Measurements from ENCODE around the gene GALNT1.

The GALNT1 gene

DNA sequence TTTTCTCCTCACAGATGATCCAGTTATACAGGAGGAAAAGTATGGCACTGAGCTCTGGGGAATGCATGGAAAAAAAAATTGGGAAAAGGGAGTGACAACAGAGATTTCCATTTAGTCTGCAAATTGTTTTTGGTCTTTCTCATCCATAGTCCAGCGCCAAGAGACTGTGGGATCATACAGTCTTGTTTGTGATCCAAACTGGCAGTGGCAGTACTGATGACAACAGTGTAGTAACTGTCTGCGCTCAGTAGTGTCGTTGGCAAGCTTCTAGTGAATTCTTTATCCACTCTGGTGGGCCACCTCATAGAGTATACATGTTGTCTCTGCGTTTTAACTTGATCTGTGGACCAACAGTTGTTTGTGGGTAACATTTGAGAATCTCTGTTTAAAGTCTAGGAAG lies 37.9 kb downstream of the GALNT1 start:
- no peak for DNase-seq

DNA sequence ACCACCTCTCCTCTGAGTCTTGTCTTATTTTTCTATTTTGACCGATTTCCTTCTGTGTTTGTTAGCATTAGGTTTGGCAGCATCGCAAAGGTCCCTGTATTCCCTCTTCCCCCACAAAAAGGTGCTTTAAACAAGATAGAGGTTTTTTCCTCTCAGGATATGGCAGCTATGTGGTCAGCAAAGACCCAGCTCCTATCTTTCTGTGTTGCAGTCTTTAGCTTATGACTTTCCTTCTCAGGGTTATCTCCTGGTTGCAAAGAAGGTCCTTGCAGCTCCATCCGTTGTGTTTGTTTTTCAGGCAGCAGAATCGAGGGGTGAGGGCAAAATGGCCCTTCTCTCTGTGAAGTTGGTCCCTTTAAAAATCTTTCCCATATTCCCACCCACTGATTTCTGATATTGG lies 38.4 kb downstream of the GALNT1 start:
- no peak for DNase-seq

DNA sequence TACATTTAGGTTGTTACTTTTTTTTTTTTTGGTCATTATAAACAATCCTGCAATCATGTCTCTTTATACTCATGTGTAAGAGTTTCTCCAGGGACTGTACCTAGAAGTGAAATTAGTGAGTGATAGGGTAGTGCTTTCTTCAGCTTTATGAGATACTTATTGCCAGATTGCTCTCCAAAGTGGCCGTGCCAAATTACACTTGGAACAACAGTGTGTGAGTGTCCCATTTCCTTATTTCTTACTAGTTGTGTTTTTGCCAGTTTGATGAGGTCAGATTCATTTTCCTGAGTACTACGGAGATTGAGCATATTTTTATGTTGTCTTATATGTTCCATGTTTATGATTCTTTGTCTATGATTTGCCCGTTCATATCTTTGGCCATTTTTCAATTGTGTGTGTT lies 39.2 kb downstream of the GALNT1 start:
- no peak for DNase-seq

DNA sequence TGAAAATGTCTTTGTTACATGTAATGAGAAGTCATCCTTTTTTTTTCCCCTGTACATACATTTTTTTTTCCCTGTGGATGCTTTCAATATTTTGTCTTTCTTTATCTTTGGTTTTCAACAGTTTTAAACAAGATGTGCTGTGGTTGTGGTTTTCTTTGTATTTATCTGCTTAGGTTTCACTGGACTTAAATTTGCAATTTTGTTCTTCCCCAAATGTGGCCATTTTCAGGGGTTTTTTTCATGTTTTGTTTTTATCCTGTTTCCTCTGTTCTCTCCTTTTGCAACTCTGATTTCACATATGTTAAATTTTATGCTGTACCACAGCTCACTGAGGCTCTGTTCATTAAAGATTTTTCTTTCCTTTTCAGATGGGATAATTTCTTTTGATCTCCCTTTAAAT lies 41.7 kb downstream of the GALNT1 start:
- DNase-seq, result no peak

DNA sequence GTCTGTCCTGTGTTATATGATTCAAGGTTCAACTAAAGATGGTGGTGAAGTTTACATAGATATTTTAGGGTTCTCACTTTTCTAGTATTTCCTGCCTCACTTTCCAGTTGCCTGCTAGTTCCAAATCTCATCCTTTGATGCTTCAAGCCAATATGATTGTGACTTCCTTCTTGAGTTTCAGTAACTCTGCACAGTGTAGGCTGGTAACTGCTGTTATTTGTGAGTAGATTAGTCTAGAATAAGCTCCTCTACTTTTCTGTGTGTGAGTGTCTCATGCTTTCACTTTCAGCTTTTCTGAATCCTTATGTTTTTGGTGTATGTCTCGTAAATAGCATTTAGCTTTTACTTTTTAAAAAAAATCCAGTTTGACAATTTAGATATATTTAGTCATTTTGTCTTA lies 42.6 kb downstream of the GALNT1 start:
- DNase-seq, result no peak

DNA sequence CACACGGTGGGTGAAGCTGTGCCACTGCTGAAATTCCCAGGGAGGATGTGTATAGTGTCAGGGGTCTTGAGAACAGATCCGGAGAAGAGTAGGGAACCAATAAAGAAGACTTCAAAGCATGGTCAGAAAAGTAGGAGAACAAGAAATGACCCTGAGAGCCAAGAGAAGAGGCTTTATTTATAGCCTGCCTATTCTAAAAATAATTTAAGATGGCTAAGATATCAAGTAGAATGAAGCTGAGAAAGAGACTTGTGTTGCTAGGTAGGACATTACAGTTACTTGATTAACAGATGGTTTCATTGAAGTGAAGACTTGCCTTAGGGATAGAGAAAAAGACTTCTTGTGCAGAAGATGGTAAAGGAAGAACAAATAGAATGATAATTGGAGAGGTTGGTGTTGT lies 43.7 kb downstream of the GALNT1 start:
- DNase-seq, result no peak

DNA sequence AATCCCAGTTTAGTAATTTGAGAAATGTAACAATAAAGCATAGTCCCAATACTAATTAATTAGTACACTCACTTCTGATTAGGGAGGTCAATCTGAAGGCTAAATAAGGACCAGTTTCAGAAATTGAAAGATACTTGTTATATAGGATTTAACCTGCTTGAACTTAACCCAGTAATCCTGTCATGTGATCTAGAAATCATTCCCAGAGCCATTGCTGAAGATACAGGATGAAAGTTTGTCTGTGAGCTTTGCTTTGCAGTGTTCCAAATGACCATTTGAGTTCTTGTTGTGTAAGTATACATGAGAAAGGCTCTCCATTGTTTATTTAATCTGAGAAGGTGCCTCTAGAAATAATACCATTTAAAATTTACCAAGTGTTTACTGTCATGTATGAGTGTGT lies 52.2 kb downstream of the GALNT1 start:
- DNase-seq, result no peak

DNA sequence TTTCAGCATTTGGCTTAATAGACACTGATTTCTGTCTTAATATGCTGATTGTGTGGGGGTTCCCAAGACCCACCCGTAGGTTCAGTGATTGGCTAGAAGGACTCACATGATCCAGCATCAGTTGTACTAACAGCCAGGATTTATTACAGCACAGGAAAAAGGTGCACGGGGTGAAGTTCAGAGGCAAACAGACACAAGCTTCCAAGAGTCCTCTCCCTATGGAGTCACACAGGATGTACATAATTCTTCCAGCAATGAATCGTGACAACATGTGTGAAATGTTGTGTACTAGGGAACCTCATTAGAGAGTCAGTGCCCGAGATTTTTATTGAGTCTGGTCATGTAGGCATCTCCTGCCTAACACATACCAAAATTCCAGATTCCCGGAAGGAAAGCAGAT lies 52.8 kb downstream of the GALNT1 start:
- no peak for DNase-seq

DNA sequence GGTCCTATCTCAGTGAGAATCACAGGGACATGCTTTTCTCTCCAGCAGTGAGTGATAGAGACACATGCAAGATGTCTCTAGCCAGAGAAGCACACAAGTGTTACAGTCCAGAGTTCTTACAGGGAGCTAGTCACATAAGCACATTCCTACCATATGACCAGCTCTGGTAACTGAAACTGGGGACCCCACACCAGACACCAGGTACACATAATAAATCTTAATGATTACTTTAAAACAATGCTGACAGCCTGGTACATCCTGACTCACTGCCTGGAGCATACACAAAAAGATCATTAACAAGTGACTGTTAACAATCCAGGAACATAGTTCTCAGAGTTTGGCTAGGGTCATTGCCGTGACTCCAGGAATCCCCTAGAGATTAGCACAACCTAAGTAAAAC lies 53.6 kb downstream of the GALNT1 start:
- peak; percentile 22 for DNase-seq

DNA sequence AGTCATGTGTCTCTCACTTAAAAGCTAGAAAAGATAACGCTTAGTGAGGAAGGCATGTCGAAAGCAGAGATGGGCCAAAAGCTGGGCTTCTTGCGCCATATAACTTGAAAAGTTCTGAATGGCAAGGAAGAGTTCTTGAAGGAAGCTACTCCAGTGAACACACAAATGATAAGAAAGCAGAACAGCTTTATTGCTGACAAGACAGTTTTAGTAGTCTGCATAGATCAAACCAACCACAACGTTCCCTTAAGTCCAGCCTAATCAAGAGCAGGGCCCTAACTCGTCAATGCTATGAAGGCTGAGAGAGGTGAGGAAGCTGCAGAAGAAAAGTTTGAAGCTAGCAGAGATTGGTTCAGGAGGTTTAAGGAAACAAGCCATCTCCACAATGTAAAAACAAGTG lies 55.7 kb downstream of the GALNT1 start:
- DNase-seq, result no peak

DNA sequence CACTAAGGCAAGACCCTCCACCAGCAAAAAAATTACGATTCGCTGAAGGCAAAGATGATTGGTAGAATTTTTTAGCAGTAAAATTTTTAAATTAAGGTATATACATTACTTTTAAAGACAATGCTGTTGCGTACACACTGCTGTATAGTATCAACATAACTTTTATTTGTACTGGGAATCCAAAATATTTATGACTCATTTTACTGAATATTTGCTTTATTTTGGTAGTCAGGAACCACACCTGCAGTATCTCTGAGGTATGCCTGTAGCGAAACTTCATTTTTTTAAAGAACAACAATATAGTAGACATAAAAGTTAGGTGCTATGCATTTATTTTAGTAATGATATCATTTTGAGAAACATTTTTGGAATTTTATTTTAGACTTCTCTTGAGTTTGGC lies 57.8 kb downstream of the GALNT1 start:
- no peak for DNase-seq

DNA sequence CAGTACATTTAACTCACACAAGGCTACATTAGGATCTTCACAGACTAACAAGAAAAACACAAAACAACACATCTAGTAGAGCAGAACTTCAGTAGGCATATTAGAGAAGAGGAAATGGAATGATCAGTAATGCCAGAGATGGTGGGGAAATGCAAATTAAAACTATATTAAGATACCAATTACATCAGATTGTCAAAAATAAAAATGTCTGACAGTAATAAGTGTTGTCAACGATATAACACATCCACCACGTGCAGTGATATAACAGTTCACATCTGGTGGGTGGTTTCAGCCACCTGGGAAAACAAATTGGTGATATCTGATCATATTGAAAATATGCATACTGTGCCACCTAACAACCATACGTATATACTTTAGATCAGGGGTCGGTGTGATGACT lies 59.9 kb downstream of the GALNT1 start:
- no peak for DNase-seq

DNA sequence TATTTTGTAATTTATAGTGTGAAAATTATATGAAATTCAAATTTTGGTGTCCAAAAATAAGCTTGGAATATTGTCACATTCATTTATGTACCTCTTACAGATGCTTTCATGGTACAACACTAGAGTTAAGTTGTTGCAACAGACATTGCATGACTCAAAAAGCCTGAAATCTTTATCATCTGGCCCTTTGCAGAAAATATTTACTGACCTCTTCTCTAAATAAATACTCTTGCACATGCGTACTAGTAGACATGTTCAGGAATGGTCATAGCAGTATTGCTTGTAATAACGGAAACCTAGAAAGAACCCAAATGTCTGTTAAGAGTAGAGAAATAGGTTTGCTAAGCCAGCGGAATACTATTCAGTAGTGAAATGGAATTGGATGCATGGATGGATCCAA lies 60.4 kb downstream of the GALNT1 start:
- DNase-seq, result no peak

DNA sequence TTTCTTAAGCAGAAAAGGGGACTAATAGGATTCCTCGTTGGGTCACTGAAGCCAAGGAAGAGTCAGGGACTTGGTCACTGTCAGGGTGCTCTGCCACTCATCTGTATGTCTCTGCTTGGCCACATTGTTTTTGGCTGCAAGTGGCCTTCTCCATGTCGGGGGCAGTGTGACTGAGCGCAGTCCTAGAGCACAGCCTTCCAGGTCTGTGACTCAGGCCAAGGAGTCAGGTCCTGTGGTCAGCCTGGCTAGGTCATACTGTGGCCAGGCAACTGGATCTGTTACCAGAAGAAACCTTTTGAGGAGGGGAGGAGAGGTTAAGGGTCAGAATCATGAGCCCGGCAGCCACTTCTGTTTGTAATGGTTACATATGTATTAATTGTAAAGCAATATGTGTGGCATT lies 61.3 kb downstream of the GALNT1 start:
- DNase-seq, result no peak

DNA sequence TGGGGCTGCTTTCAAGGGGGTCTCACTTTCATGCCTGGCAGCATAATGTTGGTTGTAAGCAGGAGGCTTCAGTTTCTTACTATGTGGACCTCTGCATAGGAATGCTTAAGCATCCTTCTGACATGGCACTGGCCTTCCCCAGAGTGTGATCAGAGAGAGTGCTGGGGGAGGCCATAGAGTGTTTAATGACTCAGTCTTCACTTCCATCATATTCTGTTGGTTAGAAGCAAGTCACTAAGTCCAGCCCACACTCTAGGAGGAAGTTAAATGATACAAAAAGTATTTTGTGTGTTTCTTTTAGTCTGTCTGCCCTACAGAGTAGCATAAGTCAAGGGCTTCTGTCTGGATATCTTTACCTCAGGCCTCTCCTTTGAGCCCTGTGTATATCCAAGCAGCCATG lies 64.9 kb downstream of the GALNT1 start:
- no peak for DNase-seq

DNA sequence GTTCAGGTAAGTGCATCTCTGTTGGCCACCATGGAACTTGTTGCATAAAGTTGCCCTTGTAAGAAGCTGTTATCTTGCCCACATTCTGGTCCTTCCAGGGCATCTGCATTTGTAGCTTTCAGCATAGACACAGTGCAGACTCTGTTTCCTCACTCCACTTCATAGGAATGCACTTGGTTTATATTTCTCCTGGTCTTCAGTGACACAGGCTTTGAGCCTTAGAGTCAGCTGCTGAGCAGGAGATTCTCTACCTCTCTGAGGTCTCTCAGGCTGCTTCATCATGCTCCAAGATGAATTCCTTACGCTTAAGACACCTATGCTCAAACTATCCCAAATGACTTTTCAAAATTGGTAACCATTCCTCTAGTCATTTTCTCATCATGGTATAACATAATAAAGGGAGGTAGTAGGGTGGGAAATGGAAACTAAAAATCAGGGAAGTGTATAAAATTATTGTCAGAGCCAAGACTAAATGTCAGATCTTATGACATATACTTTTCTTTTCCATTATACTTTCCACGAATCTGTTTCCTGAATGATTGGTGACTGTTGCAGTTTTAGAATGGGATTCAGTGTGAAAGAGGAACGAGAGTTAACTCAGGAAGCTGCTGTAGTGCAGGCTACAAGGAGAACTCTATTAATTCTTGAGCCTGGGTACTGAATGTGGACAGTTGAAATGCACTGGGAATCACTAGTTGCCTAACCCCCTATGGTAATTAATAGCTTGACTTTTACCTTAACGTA lies 72.0 kb downstream of the GALNT1 start:
- DNase-seq, result no peak

DNA sequence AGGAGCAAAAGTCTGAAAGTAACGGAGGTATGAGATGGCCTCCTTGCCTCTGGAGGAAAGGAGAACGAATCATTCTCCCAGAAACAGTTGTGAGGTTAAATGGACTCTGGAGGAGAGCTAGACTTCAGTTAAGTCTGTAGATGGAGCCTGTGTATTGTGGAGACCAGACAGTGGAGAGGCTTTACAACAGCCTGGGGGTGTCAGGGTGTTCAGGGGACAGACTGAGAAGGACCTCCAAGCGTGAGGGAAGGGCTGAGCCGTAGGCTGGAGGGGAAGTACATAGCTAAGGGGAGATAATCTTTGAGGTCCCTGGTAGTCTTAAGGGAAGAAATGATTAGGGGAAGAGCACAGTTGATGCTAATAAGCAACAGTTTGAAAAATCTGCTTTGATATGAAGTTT lies 76.6 kb downstream of the GALNT1 start:
- DNase-seq, result no peak

DNA sequence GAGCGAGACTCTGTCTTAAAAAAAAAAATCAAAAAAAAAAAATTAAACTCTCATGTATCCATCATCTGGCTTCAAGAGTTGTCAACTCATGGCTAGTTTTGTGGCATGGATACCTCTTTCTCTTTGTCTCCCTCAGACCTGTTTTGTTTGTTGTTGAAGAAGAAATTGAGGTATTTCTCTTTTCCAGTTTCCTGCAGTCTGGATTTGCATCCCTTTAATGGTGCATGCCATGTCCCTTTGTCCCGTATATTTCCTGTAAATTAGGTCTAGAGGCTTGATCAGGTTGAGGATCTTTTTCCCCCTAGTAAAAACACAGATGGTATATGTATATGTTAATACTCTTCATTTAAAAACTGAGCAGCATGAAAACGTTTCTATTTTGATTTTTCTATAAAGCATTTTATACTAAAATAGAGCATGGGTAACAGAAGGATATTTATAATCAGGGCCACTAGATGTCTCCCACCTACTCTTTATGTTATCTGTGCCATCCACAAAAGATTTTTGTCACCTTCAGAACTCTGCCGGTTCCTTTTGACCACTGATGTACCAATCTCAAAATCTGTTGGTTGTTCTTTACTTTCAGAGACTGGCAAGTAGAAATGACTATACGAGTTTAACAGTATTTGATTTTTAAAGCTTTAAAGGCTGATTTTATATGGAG lies 80.1 kb downstream of the GALNT1 start:
- no peak for DNase-seq

DNA sequence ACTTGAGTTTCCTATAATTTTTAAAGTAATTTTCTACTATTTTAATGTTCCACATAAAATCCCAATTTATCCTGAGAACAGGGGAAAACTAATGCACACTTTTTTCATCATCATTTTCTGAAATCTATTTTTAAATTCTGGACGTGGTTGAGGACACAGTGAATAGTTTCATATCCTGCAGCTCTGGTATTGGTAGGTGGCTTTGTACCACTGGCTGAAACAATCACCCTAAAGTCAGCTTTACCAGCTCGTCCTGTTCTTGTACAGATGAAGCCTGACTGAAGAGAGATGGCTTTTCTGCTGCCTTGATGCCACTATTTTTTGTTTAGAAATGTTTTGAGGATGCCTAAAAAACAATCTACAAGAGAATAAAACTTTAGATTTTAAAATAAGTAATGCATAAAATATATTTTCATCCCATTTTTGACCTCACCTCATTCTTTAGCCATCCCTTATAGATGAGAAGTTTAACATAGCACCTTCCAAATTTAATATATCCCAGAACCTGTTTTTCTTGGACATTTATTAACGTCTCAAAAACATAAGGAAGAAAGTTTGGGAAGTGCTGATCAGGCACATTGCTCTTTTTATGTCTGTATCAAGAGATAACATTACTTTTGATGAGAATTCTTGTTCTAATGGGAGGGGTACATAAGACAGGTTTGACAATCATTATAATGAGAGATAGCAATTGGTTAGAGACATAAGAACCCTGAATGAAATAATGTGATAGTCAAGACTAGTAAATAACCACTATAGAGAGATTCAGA lies 80.9 kb downstream of the GALNT1 start:
- no peak for DNase-seq

DNA sequence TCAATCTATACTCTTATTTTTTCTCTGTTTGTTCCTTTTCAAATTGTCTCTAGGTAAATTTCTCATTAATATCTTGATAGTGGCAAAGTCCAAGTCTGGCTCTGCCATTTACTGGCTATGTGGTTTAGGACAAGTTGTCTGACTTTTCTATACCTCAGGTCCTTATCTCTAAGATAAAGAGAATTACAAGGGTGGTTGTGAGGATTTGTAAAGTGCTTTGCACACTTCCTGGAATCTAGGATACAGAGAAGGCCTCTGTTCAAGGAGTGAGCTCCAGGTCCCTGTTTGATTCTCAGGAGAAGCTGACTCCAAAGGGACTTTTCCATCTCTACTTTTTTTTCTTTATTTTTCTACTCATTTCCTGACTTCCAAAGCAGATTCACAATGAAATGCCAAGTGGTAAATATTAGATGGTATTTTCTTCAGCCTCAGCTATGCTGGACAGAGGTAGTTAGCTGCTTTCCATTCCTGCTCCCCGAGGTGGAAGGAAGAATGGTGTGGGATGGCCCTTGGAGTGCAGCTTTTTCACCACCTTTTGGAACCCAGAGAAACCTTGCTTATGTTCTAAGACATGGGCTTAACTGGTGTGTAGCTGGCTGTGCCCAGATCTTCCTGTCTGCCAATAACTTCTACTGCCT lies 90.5 kb downstream of the GALNT1 start:
- no peak for DNase-seq

DNA sequence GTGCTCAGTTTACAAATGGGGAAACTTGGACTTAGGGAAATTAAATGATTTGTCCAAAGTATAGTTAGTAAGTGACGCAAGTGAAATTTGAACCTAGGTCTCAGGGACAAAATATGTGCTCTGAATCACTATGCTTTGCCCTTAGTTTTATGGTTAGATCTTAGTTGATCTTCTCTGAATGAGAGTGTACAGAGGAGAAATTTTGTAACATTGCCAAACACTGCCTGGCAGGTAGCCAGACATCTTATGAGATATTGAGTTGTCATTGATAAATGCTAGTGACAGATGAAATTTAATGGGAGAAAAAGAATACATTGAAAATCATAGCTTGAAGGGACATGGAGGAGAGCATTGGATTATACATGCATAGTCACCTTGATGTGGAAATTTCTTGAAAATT lies 91.4 kb downstream of the GALNT1 start:
- DNase-seq, result no peak

DNA sequence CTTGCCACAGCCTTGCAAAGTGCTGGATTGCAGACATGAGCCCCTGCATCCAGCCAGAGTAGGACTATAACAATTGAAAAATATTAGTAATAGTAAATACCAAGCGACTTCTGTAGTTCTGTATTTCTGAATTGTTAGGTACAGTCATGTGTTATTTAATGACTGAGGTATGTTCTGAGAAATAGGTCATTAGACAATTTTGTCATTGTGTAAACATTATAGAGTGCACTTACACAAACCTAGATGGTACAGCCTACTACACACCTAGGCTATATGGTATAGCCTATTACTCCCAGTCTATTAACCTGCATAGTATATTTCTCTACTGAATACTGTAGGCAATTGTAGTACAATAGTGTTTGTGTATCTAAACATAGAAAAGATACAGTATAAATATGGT lies 92.1 kb downstream of the GALNT1 start:
- DNase-seq, result no peak

DNA sequence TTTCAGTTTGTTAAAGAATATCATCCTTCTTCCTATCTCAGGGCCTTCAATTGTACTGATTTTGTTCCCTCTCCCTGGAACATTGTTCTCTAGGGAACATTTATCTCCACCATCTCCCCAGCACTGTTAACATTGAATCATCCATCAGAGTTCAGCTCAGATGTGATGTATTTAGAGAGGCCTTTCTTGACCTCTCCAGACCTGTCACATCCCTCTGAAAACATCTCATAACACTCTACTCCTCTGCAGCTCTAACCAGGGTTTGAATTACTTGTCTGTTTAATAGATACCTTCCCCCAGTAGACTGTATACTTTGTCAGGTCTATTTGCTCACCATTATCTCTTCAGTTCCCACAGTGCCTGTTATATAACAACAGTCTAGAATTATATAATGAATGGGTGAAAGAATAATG lies 98.6 kb downstream of the GALNT1 start:
- no peak for DNase-seq

Data from right hindlimb (tissue), 1 donor.